ENCODE measurements around the gene GLYATL1.

DNA sequence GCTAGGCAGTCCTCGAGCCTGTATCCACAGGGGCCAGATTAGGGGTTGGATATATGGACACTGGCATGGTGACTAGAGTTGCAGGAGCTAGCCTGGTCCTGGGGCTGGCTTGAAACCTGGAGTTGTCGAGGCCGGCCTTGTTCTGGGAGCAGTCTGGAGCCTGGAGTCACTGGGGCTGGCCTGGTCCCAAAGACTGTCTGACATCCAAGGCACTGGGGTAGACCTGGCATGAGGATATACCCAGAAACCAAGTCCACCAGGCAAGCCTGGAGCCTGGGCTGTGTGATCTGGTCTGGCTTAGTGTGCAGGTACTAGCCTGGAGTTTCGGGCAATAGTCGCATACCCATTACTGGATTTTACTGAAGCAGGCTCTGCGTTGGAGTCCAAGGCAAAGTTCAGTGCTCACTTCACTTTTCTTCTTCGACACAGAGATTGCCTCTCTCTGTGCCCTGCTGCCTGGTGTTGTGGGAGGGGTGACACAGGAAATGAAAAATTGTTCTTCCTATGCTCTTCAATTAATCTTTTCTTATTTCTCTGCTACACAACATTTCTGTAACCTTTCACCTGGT, 4.3 kb upstream of the GLYATL1 start:
- TF ChIP-seq, protein P1, sequence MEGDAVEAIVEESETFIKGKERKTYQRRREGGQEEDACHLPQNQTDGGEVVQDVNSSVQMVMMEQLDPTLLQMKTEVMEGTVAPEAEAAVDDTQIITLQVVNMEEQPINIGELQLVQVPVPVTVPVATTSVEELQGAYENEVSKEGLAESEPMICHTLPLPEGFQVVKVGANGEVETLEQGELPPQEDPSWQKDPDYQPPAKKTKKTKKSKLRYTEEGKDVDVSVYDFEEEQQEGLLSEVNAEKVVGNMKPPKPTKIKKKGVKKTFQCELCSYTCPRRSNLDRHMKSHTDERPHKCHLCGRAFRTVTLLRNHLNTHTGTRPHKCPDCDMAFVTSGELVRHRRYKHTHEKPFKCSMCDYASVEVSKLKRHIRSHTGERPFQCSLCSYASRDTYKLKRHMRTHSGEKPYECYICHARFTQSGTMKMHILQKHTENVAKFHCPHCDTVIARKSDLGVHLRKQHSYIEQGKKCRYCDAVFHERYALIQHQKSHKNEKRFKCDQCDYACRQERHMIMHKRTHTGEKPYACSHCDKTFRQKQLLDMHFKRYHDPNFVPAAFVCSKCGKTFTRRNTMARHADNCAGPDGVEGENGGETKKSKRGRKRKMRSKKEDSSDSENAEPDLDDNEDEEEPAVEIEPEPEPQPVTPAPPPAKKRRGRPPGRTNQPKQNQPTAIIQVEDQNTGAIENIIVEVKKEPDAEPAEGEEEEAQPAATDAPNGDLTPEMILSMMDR (IDR thresholded peaks at IDR 0.05) = no peak
- TF ChIP-seq POLR2AphosphoS5 (IDR thresholded peaks at IDR 0.05) = no peak
- TF ChIP-seq EP300 (IDR thresholded peaks at IDR 0.05) = no peak
